ENCODE results near the gene FBXO34.
"Not testable (repeated sequence)": the region's sequence is repeated elsewhere in the genome, so short reads cannot be mapped to it uniquely, and the experiment has no call there.

Gene FBXO34

GRCh38 chr14:55274146-55274545 is 2.9 kb downstream of the FBXO34 start:
- DNase-seq = no peak

GRCh38 chr14:55274751-55275150 is 3.5 kb downstream of the FBXO34 start:
- no peak for DNase-seq

- no peak for DNase-seq
These were observed 5.5 kb downstream of the FBXO34 start for GRCh38 chr14:55276736-55277135.

GRCh38 chr14:55277972-55278740 is 6.9 kb downstream of the FBXO34 start:
- no peak for DNase-seq

GRCh38 chr14:55279384-55279783 is 8.2 kb downstream of the FBXO34 start:
- no peak for DNase-seq

- DNase-seq = no peak
These were observed 10.2 kb downstream of the FBXO34 start for GRCh38 chr14:55281316-55281839.

- no peak for DNase-seq
These were observed 13.9 kb downstream of the FBXO34 start for GRCh38 chr14:55285048-55285652.

- no peak for DNase-seq
These were observed 17.2 kb downstream of the FBXO34 start for GRCh38 chr14:55288439-55288838.

- no peak for DNase-seq
These were observed 20.4 kb downstream of the FBXO34 start for GRCh38 chr14:55291480-55292081.

GRCh38 chr14:55294603-55295002 is 23.4 kb downstream of the FBXO34 start:
- DNase-seq = no peak

- no peak for DNase-seq
These were observed 26.6 kb downstream of the FBXO34 start for GRCh38 chr14:55297611-55298499.

- DNase-seq = no peak
These were observed 27.2 kb downstream of the FBXO34 start for GRCh38 chr14:55298500-55298822.

- no peak for DNase-seq
These were observed 30.4 kb downstream of the FBXO34 start for GRCh38 chr14:55301437-55302121.

- no peak for DNase-seq
These were observed 31.3 kb downstream of the FBXO34 start for GRCh38 chr14:55302367-55303124.

- DNase-seq = no peak
These were observed 31.9 kb downstream of the FBXO34 start for GRCh38 chr14:55303125-55303499.

- DNase-seq = no peak
These were observed 32.5 kb downstream of the FBXO34 start for GRCh38 chr14:55303691-55304145.

GRCh38 chr14:55306938-55307589 is 35.8 kb downstream of the FBXO34 start:
- no peak for DNase-seq

GRCh38 chr14:55309154-55309553 is 37.9 kb downstream of the FBXO34 start:
- DNase-seq = no peak

- no peak for DNase-seq
These were observed 38.6 kb downstream of the FBXO34 start for GRCh38 chr14:55309761-55310365.

GRCh38 chr14:55312379-55313030 is 41.3 kb downstream of the FBXO34 start:
- DNase-seq = not testable (repeated sequence)

Data from left hindlimb (tissue), 1 donor.